ENCODE measurements around the gene PIK3R5.

GRCh38 chr17:8847891-8848290, 117.6 kb downstream of the PIK3R5 start:
- TF ChIP-seq, protein P1, sequence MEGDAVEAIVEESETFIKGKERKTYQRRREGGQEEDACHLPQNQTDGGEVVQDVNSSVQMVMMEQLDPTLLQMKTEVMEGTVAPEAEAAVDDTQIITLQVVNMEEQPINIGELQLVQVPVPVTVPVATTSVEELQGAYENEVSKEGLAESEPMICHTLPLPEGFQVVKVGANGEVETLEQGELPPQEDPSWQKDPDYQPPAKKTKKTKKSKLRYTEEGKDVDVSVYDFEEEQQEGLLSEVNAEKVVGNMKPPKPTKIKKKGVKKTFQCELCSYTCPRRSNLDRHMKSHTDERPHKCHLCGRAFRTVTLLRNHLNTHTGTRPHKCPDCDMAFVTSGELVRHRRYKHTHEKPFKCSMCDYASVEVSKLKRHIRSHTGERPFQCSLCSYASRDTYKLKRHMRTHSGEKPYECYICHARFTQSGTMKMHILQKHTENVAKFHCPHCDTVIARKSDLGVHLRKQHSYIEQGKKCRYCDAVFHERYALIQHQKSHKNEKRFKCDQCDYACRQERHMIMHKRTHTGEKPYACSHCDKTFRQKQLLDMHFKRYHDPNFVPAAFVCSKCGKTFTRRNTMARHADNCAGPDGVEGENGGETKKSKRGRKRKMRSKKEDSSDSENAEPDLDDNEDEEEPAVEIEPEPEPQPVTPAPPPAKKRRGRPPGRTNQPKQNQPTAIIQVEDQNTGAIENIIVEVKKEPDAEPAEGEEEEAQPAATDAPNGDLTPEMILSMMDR (IDR thresholded peaks at IDR 0.05): no peak
- TF ChIP-seq POLR2A (IDR thresholded peaks at IDR 0.05): no peak

All from adrenal gland (tissue), 5 donors.